ENCODE measurements around the gene RPL3. TPM values are rescaled to one million over a fixed set of nuclear protein-coding genes. Genes with fewer than 3 reads are reported as not detected.
A peak's percentile ranks its signal among the peaks of the same experiment; 100 is the strongest.
"Not testable (repeated sequence)": the region's sequence is repeated elsewhere in the genome, so short reads cannot be mapped to it uniquely, and the experiment has no call there.

RPL3 gene
- total RNA-seq, result 2,901 and 3,143 TPM in 2 replicates

- DNase-seq, result peak; percentile 100
Observed at GRCh38 chr22:39319284-39320022, at the start of gene RPL3. Gene RPL3, minus strand, starts transcription at chr22:39319623. Its CDS starts 26 bp downstream, at chr22:39319597.

- DNase-seq, result no peak
Observed at GRCh38 chr22:39369186-39369585, 49.8 kb upstream of the RPL3 start.

GRCh38 chr22:39368461-39368911, 49.1 kb upstream of the RPL3 start:
- DNase-seq, result no peak

- DNase-seq, result no peak
Observed at GRCh38 chr22:39367035-39367434, 47.6 kb upstream of the RPL3 start.

GRCh38 chr22:39365492-39365780, 46.0 kb upstream of the RPL3 start:
- no peak for DNase-seq

- DNase-seq, result no peak
Observed at GRCh38 chr22:39364714-39365491, 45.5 kb upstream of the RPL3 start.

- no peak for DNase-seq
Observed at GRCh38 chr22:39363751-39364515, 44.5 kb upstream of the RPL3 start.

- no peak for DNase-seq
Observed at GRCh38 chr22:39362932-39363331, 43.5 kb upstream of the RPL3 start.

- no peak for DNase-seq
Observed at GRCh38 chr22:39362271-39362670, 42.8 kb upstream of the RPL3 start.

- DNase-seq, result no peak
Observed at GRCh38 chr22:39361496-39361895, 42.1 kb upstream of the RPL3 start.

GRCh38 chr22:39360674-39361413, 41.4 kb upstream of the RPL3 start:
- no peak for DNase-seq

GRCh38 chr22:39360242-39360641, 40.8 kb upstream of the RPL3 start:
- DNase-seq, result no peak

GRCh38 chr22:39359659-39360195, 40.3 kb upstream of the RPL3 start:
- DNase-seq, result no peak

- not testable (repeated sequence) for DNase-seq
Observed at GRCh38 chr22:39358197-39358596, 38.8 kb upstream of the RPL3 start.

- DNase-seq, result not testable (repeated sequence)
Observed at GRCh38 chr22:39357110-39358108, 38.0 kb upstream of the RPL3 start.

GRCh38 chr22:39356464-39356863, 37.0 kb upstream of the RPL3 start:
- DNase-seq, result no peak

- DNase-seq, result not testable (repeated sequence)
Observed at GRCh38 chr22:39355805-39356204, 36.4 kb upstream of the RPL3 start.

- no peak for DNase-seq
Observed at GRCh38 chr22:39355080-39355479, 35.7 kb upstream of the RPL3 start.

- peak; percentile 34 for DNase-seq
Observed at GRCh38 chr22:39353346-39353745, 33.9 kb upstream of the RPL3 start.

- DNase-seq, result no peak
Observed at GRCh38 chr22:39352306-39352891, 33.0 kb upstream of the RPL3 start.
